Measurements from ENCODE around the gene SZT2. TPM values are rescaled to one million over a fixed set of nuclear protein-coding genes. Genes with fewer than 3 reads are reported as not detected.

SZT2 gene
- total and polyA plus RNA-seq, 10 of the 15 experiments (the other 5 are each of a cell fraction or from before 2014, with no cell fraction given), result 1.4 to 38.3 (median 12.7) TPM

DNA sequence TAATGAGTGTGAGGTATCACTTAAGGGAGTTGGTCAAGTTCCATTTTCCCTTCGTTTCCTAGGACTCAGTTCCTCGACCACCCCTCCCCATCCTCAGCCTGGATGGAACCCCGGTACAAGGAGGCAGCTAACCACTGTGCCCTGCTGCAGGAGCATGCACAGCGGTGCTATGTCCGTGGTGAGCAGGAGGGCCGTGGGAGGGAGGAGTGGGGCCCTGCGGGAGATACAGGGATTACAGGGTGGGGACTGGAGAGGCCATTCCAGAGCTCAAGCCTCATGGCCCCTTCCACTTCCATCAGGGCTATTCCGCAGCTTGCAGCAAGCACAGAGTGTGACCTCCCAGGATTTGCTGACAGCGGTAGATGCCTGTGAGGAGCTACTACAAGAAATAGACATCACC is 38.2 kb downstream of the SZT2 start:
- H3K9ac ChIP-seq (ENCODE audit: control insufficient read depth, insufficient read depth, low read length), result no peak overlapping the region
- H3K4me2 ChIP-seq (ENCODE audit: control insufficient read depth, insufficient read depth), result no peak overlapping the region
- ATAC-seq, result no peak
- H3K27me3 ChIP-seq (replicated peaks in 1 of 2; ENCODE audit: control insufficient read depth in 2 of 2, insufficient read depth in 2 of 2, low read length in 1 of 2), result no peaks in the 10 kb centered on the region
- no peak overlapping the region for H3K4me3 ChIP-seq
- intact Hi-C loops (cut with micrococcal nuclease; ENCODE audit: unreplicated experiment) (no loop called here), in situ Hi-C loops (cut with MboI) (no loop called here)
- H3K36me3 ChIP-seq (ENCODE audit: control insufficient read depth in 2 of 2, insufficient read depth in 2 of 2, low read length in 1 of 2), result peaks cover 40 to 41% of the 10 kb centered on the region in 2 experiments
- H3K79me2 ChIP-seq (ENCODE audit: control insufficient read depth, insufficient read depth, low read length), result no peaks in the 10 kb centered on the region
- no peak overlapping the region for H2AFZ ChIP-seq (ENCODE audit: control insufficient read depth, low read depth, low read length)
- no peaks in the 10 kb centered on the region for H3K4me1 ChIP-seq (ENCODE audit: control insufficient read depth, insufficient read depth, low read length)
- RAD21 ChIA-PET (ENCODE audit: unreplicated experiment), result no interaction called here
- no peak overlapping the region for H3K27ac ChIP-seq (ENCODE audit: control insufficient read depth, insufficient read depth)
- SMC1A ChIA-PET (ENCODE audit: uncharacterized antibody, unreplicated experiment), result interaction anchor here (1.0 to 1.1 kb wide), 2 partner anchors 27 to 93 kb away, joined by 3 read pairs; no protein-coding TSS in a partner anchor
- TF ChIP-seq POLR2AphosphoS2 (IDR thresholded peaks at IDR 0.05; ENCODE audit: low read depth, low read length), result no peak
- DNase-seq (ENCODE audit: low read depth, low spot score), result no peak
- BruUV-seq (replicated peaks), result TSS peak; percentile 30
- H4K20me1 ChIP-seq (ENCODE audit: control insufficient read depth, insufficient read depth), result no peaks in the 10 kb centered on the region
- POLR2A ChIA-PET, result no interaction called here
- no peaks in the 10 kb centered on the region for H3K9me3 ChIP-seq (replicated peaks; ENCODE audit: control insufficient read depth, insufficient read depth, low read length)
- CTCF ChIA-PET, result interaction anchor here (1.0 to 1.2 kb wide), 3 partner anchors 13 to 201 kb away, joined by 3 to 4 read pairs (median 4); no protein-coding TSS in a partner anchor
- FAIRE-seq, result no peak
- WGBS (ENCODE audit: insufficient coverage, insufficient replicate concordance, low lambda C conversion rate, missing lambda C conversion rate), result 94% methylated on average over 9 of the region's 9 CpGs

DNA sequence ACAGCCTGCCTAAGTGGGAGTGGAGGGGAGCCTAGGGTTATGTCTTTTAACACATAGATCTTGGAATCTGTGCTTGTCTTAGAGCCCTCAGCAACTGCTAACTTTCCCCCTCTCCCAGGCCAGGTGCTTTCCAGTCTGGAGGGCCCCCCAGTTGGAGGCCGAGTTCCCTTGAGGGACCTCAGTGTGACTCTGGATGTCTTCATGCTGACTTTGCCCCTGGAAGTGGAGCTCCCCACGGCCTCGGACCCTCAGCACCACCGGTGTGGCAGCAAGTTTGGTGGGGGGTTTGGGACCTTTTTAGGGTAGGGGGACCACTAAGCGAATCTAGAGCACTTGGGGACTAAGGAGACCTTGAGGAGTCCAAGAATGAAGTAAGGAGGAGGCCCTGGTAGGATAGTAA is 41.1 kb downstream of the SZT2 start:
- no peak overlapping the region for H3K27ac ChIP-seq (ENCODE audit: control insufficient read depth, insufficient read depth)
- 0 out of 2 replicates have a peak, but pooled peaks cover 4% of the 10 kb centered on the region for H4K20me1 ChIP-seq (ENCODE audit: control insufficient read depth, insufficient read depth)
- ChIA-PET POLR2A (no interaction called here), RAD21 (ENCODE audit: unreplicated experiment) (no interaction called here), SMC1A (ENCODE audit: uncharacterized antibody, unreplicated experiment) (no interaction called here), CTCF (no interaction called here)
- ATAC-seq, result no peak
- no peak for FAIRE-seq
- H3K9me3 ChIP-seq (replicated peaks; ENCODE audit: control insufficient read depth, insufficient read depth, low read length), result no peaks in the 10 kb centered on the region
- H3K4me1 ChIP-seq (ENCODE audit: control insufficient read depth, insufficient read depth, low read length), result no peaks in the 10 kb centered on the region
- no peak overlapping the region for H3K4me3 ChIP-seq
- intact Hi-C loops (cut with micrococcal nuclease; ENCODE audit: unreplicated experiment) (no loop called here), in situ Hi-C loops (cut with MboI) (no loop called here)
- no peaks in the 10 kb centered on the region for H3K27me3 ChIP-seq (replicated peaks in 1 of 2; ENCODE audit: control insufficient read depth in 2 of 2, insufficient read depth in 2 of 2, low read length in 1 of 2)
- peaks cover 36 to 39% of the 10 kb centered on the region in 2 experiments for H3K36me3 ChIP-seq (ENCODE audit: control insufficient read depth in 2 of 2, insufficient read depth in 2 of 2, low read length in 1 of 2)
- H3K4me2 ChIP-seq (ENCODE audit: control insufficient read depth, insufficient read depth), result no peak overlapping the region
- H3K79me2 ChIP-seq (ENCODE audit: control insufficient read depth, insufficient read depth, low read length), result no peaks in the 10 kb centered on the region
- no TSS peak for BruUV-seq (replicated peaks)
- TF ChIP-seq ZSCAN29 (IDR thresholded peaks at IDR 0.05) (no peak), TAF1 (IDR thresholded peaks at IDR 0.05; ENCODE audit: borderline replicate concordance, low read depth, low read length) (no peak), MYC (IDR thresholded peaks at IDR 0.05; ENCODE audit: insufficient read depth, insufficient read length, insufficient replicate concordance, low read length, severe bottlenecking) (no peak), SIX5 (IDR thresholded peaks at IDR 0.05; ENCODE audit: low read depth, low read length, severe bottlenecking) (no peak), SMAD5 (IDR thresholded peaks at IDR 0.05; ENCODE audit: low read depth) (no peak), NFIC (IDR thresholded peaks at IDR 0.05; ENCODE audit: low read depth, low read length) (no peak), BRCA1 (IDR thresholded peaks at IDR 0.05; ENCODE audit: low read depth, low read length) (no peak), NFXL1 (IDR thresholded peaks at IDR 0.05; ENCODE audit: borderline replicate concordance) (no peak), SREBF1 (IDR thresholded peaks at IDR 0.05; ENCODE audit: low read length) (no peak), MTA2 (IDR thresholded peaks at IDR 0.05; ENCODE audit: low read depth) (no peak), BCL11A (IDR thresholded peaks at IDR 0.05; ENCODE audit: low read depth, low read length) (no peak), POLR2AphosphoS2 (IDR thresholded peaks at IDR 0.05; ENCODE audit: low read depth, low read length) (no peak), FOS (IDR thresholded peaks at IDR 0.05; ENCODE audit: borderline replicate concordance, extremely low read depth, insufficient read length) (no peak), SIN3A (IDR thresholded peaks at IDR 0.05; ENCODE audit: low read depth, low read length) (no peak), CHD1 (IDR thresholded peaks at IDR 0.05; ENCODE audit: low read depth, low read length) (no peak), PAX8 (IDR thresholded peaks at IDR 0.05) (no peak)
- TF ChIP-seq, protein P1, sequence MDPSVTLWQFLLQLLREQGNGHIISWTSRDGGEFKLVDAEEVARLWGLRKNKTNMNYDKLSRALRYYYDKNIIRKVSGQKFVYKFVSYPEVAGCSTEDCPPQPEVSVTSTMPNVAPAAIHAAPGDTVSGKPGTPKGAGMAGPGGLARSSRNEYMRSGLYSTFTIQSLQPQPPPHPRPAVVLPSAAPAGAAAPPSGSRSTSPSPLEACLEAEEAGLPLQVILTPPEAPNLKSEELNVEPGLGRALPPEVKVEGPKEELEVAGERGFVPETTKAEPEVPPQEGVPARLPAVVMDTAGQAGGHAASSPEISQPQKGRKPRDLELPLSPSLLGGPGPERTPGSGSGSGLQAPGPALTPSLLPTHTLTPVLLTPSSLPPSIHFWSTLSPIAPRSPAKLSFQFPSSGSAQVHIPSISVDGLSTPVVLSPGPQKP (IDR thresholded peaks at IDR 0.05; ENCODE audit: low read depth, low read length), result no peak
- WGBS (ENCODE audit: insufficient coverage, insufficient replicate concordance, low lambda C conversion rate, missing lambda C conversion rate), result 91% methylated on average over 5 of the region's 5 CpGs
- no peak for DNase-seq (ENCODE audit: low read depth, low spot score)
- no peak overlapping the region for H3K9ac ChIP-seq (ENCODE audit: control insufficient read depth, insufficient read depth, low read length)
- no peak overlapping the region for H2AFZ ChIP-seq (ENCODE audit: control insufficient read depth, low read depth, low read length)

Measured in GM12878 (cell line).